A549 (cell line): ENCODE data around the gene TOPBP1.

Source experiments
- E2F6 ChIP-seq: IDR thresholded peaks from 2 replicates; pipeline ENCODE4 v1.6.1; 2012; ENCODE audit warnings: low read depth, borderline replicate concordance
- POLR2A ChIP-seq: IDR thresholded peaks from 2 replicates; pipeline ENCODE4 v1.6.1; 2012; ENCODE audit warnings: mild to moderate bottlenecking, low read length
- RAD21 ChIP-seq, 2 experiments: fragments of >200 bp in 1 of 2; sonication (Bioruptor Twin) in 1 of 2; formaldehyde crosslinking in 1 of 2; IDR thresholded peaks in 1 of 2; conservative IDR thresholded peaks in 1 of 2; 2 replicates in 1 of 2; 3 replicates in 1 of 2; pipeline ENCODE4 v1.6.1; 2012 to 2018; ENCODE audit warnings: inconsistent platforms in 1 of 2
- RFX5 ChIP-seq: fragments of 450-650 bp; IDR thresholded peaks from 2 replicates; pipeline ENCODE4 v1.7.1; 2014; ENCODE audit warnings: antibody characterized with exemption, mild to moderate bottlenecking, moderate library complexity
- TF ChIP-seq, protein P1 (sequence below): fragments of >200 bp; sonication (Bioruptor Twin); formaldehyde crosslinking; IDR thresholded peaks from 3 replicates; pipeline ENCODE4 v1.5.1; 2016

- TF ChIP-seq, protein P1, sequence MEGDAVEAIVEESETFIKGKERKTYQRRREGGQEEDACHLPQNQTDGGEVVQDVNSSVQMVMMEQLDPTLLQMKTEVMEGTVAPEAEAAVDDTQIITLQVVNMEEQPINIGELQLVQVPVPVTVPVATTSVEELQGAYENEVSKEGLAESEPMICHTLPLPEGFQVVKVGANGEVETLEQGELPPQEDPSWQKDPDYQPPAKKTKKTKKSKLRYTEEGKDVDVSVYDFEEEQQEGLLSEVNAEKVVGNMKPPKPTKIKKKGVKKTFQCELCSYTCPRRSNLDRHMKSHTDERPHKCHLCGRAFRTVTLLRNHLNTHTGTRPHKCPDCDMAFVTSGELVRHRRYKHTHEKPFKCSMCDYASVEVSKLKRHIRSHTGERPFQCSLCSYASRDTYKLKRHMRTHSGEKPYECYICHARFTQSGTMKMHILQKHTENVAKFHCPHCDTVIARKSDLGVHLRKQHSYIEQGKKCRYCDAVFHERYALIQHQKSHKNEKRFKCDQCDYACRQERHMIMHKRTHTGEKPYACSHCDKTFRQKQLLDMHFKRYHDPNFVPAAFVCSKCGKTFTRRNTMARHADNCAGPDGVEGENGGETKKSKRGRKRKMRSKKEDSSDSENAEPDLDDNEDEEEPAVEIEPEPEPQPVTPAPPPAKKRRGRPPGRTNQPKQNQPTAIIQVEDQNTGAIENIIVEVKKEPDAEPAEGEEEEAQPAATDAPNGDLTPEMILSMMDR: no peak
- TF ChIP-seq POLR2A (no peak), E2F6 (no peak), RAD21 (conservative IDR thresholded peaks at IDR 0.05 in 1 of 2, IDR thresholded peaks at IDR 0.05 in 1 of 2) (no peak), RFX5 (no peak)
These were observed 61.1 kb downstream of the TOPBP1 start for GRCh38 chr3:133600572-133601081.
